Fibroblast of pulmonary artery (primary cell): Measurements from ENCODE around the gene OR9G1.
"Not testable (repeated sequence)": the region's sequence is repeated elsewhere in the genome, so short reads cannot be mapped to it uniquely, and the experiment has no call there.

Source experiments
- DNase-seq: peaks from one replicate; pipeline ENCODE4 v3.0.0-alpha.2; 2010; ENCODE audit warnings: low read depth
- H3K4me3 ChIP-seq: replicated peaks from 2 replicates; pipeline ENCODE4 v1.5.1; 2011; ENCODE audit warnings: low read depth, mild to moderate bottlenecking, control low read depth, low read length, moderate library complexity
- CTCF ChIP-seq: IDR thresholded peaks from 2 replicates; pipeline ENCODE4 v1.5.1; 2011; ENCODE audit warnings: mild to moderate bottlenecking, control low read depth, low read length, inconsistent platforms; ENCODE audit errors: missing control alignments

Gene OR9G1, protein sequence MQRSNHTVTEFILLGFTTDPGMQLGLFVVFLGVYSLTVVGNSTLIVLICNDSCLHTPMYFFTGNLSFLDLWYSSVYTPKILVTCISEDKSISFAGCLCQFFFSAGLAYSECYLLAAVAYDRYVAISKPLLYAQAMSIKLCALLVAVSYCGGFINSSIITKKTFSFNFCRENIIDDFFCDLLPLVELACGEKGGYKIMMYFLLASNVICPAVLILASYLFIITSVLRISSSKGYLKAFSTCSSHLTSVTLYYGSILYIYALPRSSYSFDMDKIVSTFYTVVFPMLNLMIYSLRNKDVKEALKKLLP

GRCh38 chr11:56698795-56699194 lies at the start of gene OR9G1:
TSS of gene OR9G1 (plus strand) at chr11:56699095. CDS start at chr11:56700388, 1,293 bp downstream.
- TF ChIP-seq CTCF, result no peak
- DNase-seq, result no peak
- no peak within 1 kb of the TSS for H3K4me3 ChIP-seq

GRCh38 chr11:56659755-56660154 lies 39.1 kb upstream of the OR9G1 start:
- DNase-seq, result no peak
- TF ChIP-seq CTCF, result no peak

DNA sequence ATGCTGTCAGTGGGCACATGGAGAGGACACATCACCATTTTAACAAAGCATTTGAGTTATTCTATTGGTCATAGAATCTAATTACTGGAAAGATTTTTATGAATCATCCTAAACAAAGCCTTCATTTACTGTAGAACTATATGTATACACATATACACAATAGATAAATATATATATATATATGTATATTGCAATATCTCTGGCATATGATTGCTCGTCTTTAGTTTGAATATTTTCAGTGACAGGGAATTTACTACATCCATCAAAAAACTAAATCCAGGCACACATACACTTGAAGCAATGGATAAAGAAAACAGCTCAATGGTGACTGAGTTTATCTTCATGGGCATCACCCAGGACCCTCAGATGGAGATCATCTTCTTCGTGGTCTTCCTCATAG lies 35.5 kb upstream of the OR9G1 start, which contains the start of gene OR5AR1:
TSS of gene OR5AR1 (plus strand) at position 301 of the 400 bp plus-strand sequence. CDS start at position 301, 0 bp downstream.
- TF ChIP-seq CTCF, result no peak
- H3K4me3 ChIP-seq, result no peak within 1 kb of the TSS
- DNase-seq, result no peak

More at GRCh38 chr11:56659755-56660154, 39.1 kb upstream of the OR9G1 start:
- H3K4me3 ChIP-seq, result no peak overlapping the region

- no peak for TF ChIP-seq CTCF
These were observed 27.9 kb upstream of the OR9G1 start for GRCh38 chr11:56670984-56671383.

DNA sequence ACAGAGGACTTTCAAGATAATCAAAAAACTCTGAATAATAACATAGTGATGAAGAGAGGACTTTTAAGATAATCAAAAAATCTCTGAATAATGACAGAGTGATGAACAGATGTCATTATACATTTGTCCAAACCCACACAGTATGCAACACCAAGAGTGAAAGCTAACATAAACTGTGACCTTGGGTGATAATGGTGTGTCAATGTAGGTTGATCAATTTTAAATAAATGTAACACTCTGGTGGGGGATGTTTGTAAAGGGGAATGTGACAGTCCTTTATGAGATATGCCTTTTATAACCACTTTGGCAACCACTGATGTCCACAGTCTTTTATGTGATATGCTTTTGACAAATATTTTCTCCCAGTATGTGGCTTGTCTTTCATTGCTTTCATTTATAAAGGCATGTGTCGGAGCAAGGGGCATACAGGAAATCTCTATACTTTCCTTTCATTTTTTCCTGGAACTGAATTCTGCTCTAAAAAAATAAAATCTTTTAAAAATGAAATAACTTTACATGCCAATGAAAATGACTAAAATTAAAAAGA lies 10.3 kb upstream of the OR9G1 start:
- no peak for TF ChIP-seq CTCF
- H3K4me3 ChIP-seq, result no peak overlapping the region
- DNase-seq, result no peak

More at GRCh38 chr11:56670984-56671383, 27.9 kb upstream of the OR9G1 start:
- no peak for DNase-seq
- no peak overlapping the region for H3K4me3 ChIP-seq

- not testable (repeated sequence) for H3K4me3 ChIP-seq, DNase-seq
These were observed 7.7 kb upstream of the OR9G1 start for GRCh38 chr11:56691179-56691578.

DNA sequence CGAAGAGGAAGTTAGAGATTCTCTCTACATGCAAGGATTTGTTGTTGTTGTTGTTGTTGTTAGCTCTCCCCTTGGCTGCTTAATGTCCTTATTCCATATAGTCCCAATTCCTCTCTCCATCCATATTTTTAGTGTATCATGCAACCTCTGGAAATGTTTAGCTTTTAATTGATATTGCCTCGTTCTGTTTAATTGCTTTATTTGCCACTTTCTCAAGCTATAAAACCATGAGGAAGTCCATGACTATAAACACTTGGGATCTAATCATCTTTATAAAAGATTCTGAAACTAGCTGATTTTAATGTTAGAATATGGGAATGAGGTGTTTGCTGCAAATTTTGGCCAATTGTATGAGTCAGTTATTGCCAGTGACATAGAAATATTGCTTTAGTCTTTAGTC lies 5.5 kb upstream of the OR9G1 start:
- TF ChIP-seq CTCF, result no peak
- no peak overlapping the region for H3K4me3 ChIP-seq

More for the DNA sequence above, 5.5 kb upstream of the OR9G1 start:
- DNase-seq, result no peak
